Endodermal cell (in vitro differentiated cells): Measurements from ENCODE around the gene KIFAP3. TPM values are rescaled to one million over a fixed set of nuclear protein-coding genes. Genes with fewer than 3 reads are reported as not detected.
"Not testable (repeated sequence)": the region's sequence is repeated elsewhere in the genome, so short reads cannot be mapped to it uniquely, and the experiment has no call there.

ENCODE experiments used
- DNase-seq: peaks from one replicate; pipeline ENCODE4 v3.0.0-alpha.2; 2017
- H3K27ac ChIP-seq: 2 replicates; pipeline ENCODE4 v1.5.1; 2013; ENCODE audit warnings: mild to moderate bottlenecking, low read depth, low read length, moderate library complexity
- H3K27me3 ChIP-seq: 2 replicates; pipeline ENCODE4 v1.6.1; 2013; ENCODE audit warnings: mild to moderate bottlenecking, low read length, moderate library complexity; ENCODE audit not compliant: insufficient read depth, control insufficient read depth, poor library complexity, severe bottlenecking
- H3K36me3 ChIP-seq: 2 replicates; pipeline ENCODE4 v1.7.0; 2013; ENCODE audit warnings: mild to moderate bottlenecking, low read length, moderate library complexity; ENCODE audit not compliant: control insufficient read depth, insufficient read depth
- H3K4me1 ChIP-seq: one replicate; pipeline ENCODE4 v1.7.0; 2013; ENCODE audit warnings: low read length; ENCODE audit not compliant: control insufficient read depth, insufficient read depth
- H3K4me3 ChIP-seq: 2 replicates; pipeline ENCODE4 v1.5.1; 2013; ENCODE audit warnings: mild to moderate bottlenecking, low read length, moderate library complexity
- H3K9ac ChIP-seq: 2 replicates; pipeline ENCODE4 v1.6.1; 2013; ENCODE audit warnings: mild to moderate bottlenecking, low read length, moderate library complexity; ENCODE audit not compliant: poor library complexity, severe bottlenecking; ENCODE audit errors: extremely low read depth
- H3K9me3 ChIP-seq: 2 replicates; pipeline ENCODE4 v1.6.1; 2013; ENCODE audit warnings: mild to moderate bottlenecking, low read length, moderate library complexity; ENCODE audit not compliant: control insufficient read depth
- H3K27ac Mint-ChIP-seq: 2 replicates; pipeline ENCODE4 v1.8.0; 2020; ENCODE audit warnings: mixed read lengths
- H3K27me3 Mint-ChIP-seq: 2 replicates; pipeline ENCODE4 v1.8.0; 2021; ENCODE audit warnings: mild to moderate bottlenecking, mixed read lengths; ENCODE audit not compliant: insufficient read depth
- H3K36me3 Mint-ChIP-seq: 2 replicates; pipeline ENCODE4 v1.8.0; 2020; ENCODE audit warnings: low read depth, mixed read lengths
- H3K4me1 Mint-ChIP-seq: 2 replicates; pipeline ENCODE4 v1.8.0; 2020; ENCODE audit warnings: mixed read lengths
- H3K4me3 Mint-ChIP-seq: 2 replicates; pipeline ENCODE4 v1.8.0; 2020; ENCODE audit warnings: mild to moderate bottlenecking, moderate library complexity, mixed read lengths
- H3K9me3 Mint-ChIP-seq: 2 replicates; pipeline ENCODE4 v1.8.0; 2020; ENCODE audit warnings: mild to moderate bottlenecking, mixed read lengths
- WGBS, 2 experiments: methylation state at CpG; one replicate each; pipeline versions ENCODE4 v1.1.5 to v1.1.7; 2013; ENCODE audit warnings: missing lambda C conversion rate in 2 of 2, mixed read lengths in 1 of 2; ENCODE audit not compliant: insufficient coverage in 1 of 2, insufficient read length in 1 of 2; 5-methylcytosine and 5-hydroxymethylcytosine counted together
- total RNA-seq, 2 donors: library from RNA; stranded (reverse); fragmentation: NEBNext Ultra II Directional in 1 of 2; extraction: Animal tissue kit (Norgen Biotek cat#: 25700) in 1 of 2; gene quantifications; 2 replicates in 1 of 2; 3 replicates in 1 of 2; pipeline ENCODE4 v1.2.1, GENCODE V29; 2021
- TF ChIP-seq, protein P1 (sequence below): fragments of 200-600 bp; sonication (generic); conservative IDR thresholded peaks from 2 replicates; pipeline ENCODE4 v1.5.0; 2021; ENCODE audit warnings: antibody characterized with exemption, mild to moderate bottlenecking

Gene KIFAP3
- total RNA-seq, 2 donors from 2014 or later, result 8.9 to 14.5 TPM

GRCh38 chr1:170097449-170097948 lies 23.0 kb upstream of the KIFAP3 start:
- Histone ChIP-seq H3K27me3 (no peaks in the 10 kb centered on the region), H3K27ac (no peak overlapping the region), H3K36me3 (no peaks in the 10 kb centered on the region), H3K9ac (no peak overlapping the region), H3K4me3 (no peak overlapping the region), H3K9me3 (no peaks in the 10 kb centered on the region), H3K4me1 (peaks cover 6% of the 10 kb centered on the region)
- DNase-seq, result no peak
- H3K4me3 Mint-ChIP-seq, result no peak overlapping the region
- H3K9me3 Mint-ChIP-seq, result peaks cover 8% of the 10 kb centered on the region
- no peaks in the 10 kb centered on the region for H3K36me3 Mint-ChIP-seq
- no peak overlapping the region for H3K27ac Mint-ChIP-seq
- H3K4me1 Mint-ChIP-seq, result peaks cover 17% of the 10 kb centered on the region
- 80 to 86% methylated on average over 1 to 4 of the region's 4 CpGs for WGBS, 2 experiments
- H3K27me3 Mint-ChIP-seq, result no peaks in the 10 kb centered on the region
- TF ChIP-seq, protein P1, sequence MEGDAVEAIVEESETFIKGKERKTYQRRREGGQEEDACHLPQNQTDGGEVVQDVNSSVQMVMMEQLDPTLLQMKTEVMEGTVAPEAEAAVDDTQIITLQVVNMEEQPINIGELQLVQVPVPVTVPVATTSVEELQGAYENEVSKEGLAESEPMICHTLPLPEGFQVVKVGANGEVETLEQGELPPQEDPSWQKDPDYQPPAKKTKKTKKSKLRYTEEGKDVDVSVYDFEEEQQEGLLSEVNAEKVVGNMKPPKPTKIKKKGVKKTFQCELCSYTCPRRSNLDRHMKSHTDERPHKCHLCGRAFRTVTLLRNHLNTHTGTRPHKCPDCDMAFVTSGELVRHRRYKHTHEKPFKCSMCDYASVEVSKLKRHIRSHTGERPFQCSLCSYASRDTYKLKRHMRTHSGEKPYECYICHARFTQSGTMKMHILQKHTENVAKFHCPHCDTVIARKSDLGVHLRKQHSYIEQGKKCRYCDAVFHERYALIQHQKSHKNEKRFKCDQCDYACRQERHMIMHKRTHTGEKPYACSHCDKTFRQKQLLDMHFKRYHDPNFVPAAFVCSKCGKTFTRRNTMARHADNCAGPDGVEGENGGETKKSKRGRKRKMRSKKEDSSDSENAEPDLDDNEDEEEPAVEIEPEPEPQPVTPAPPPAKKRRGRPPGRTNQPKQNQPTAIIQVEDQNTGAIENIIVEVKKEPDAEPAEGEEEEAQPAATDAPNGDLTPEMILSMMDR, result no peak

DNA sequence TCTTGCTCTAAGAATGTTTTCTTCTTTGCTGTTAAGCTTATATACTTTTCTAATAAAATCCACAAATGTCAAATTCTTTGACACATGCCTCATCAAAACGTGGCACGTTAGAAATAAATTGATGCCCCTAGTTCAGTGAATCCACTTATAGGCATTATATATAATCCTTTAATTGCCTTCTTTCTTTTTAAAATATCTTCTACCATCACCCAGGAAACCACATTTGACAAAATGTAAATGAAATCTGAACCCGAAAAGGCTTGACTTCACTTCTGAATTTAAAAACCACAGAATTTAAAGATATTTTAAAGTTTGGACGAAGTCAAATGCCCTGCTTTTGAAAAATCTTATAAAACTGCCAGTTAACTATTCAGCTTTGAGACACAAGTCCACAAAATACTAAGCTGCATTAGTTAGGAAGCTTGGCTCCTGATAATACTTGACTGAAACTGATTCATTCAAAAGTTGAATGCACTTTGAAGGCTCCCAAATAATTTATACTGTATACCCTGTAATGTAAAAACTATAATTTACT lies 22.4 kb upstream of the KIFAP3 start:
- 85 to 93% methylated on average over 3 to 4 of the region's 4 CpGs for WGBS, 2 experiments
- no peaks in the 10 kb centered on the region for H3K36me3 Mint-ChIP-seq
- no peaks in the 10 kb centered on the region for H3K36me3 ChIP-seq
- H3K9me3 ChIP-seq, result no peaks in the 10 kb centered on the region
- no peak overlapping the region for H3K27ac Mint-ChIP-seq
- TF ChIP-seq, protein P1, result no peak
- peak overlapping the region; percentile 4 for H3K4me3 Mint-ChIP-seq
- no peak for DNase-seq
- no peaks in the 10 kb centered on the region for H3K27me3 ChIP-seq
- no peak overlapping the region for H3K27ac ChIP-seq
- H3K4me1 Mint-ChIP-seq, result peaks cover 17% of the 10 kb centered on the region
- no peaks in the 10 kb centered on the region for H3K27me3 Mint-ChIP-seq
- H3K9ac ChIP-seq, result no peak overlapping the region
- H3K4me3 ChIP-seq, result peak overlapping the region; percentile 61
- peaks cover 8% of the 10 kb centered on the region for H3K9me3 Mint-ChIP-seq
- peaks cover 6% of the 10 kb centered on the region for H3K4me1 ChIP-seq

DNA sequence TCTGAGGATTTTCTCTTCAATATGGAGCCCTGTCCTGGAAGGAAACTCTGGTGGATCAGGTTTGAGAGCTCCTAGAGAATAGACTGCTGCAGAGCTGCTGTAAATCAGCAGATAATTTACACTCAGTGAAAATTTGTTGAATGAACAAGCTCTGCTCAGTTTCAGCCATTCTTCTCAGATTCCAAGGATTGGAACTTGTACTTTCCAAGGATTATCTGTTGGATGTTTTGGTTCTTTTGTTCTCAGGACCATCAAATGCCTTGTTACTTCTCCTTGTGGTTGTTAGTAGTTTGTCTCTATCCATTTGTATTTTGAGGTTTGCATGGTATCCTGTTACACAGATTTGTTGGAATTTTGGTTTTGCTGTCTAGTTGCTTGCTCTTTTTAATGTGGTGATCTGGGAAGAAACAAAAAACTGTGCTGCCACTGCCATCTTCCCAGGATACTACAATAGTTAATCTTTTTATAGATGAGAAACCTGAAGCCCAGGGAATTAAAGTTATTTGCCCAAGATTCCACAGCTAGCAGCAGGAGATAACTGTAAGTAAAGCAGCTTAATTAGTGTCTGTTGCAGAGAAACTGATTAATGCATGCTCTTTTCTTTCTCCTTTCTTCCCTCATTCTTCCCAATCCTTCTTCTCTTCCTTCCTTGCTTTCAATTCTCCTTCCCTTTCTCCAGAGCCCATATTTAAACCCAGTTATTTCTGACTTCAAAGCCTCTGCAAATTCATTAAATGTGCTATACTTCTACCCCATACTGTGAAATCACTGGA lies 21.7 kb upstream of the KIFAP3 start:
- Mint-ChIP-seq H3K9me3 (peaks cover 10% of the 10 kb centered on the region), H3K27me3 (no peaks in the 10 kb centered on the region), H3K4me3 (peak overlapping the region; percentile 4), H3K27ac (no peak overlapping the region), H3K4me1 (peaks cover 17% of the 10 kb centered on the region), H3K36me3 (no peaks in the 10 kb centered on the region)
- no peak for DNase-seq
- Histone ChIP-seq H3K4me1 (peaks cover 6% of the 10 kb centered on the region), H3K27ac (no peak overlapping the region), H3K27me3 (no peaks in the 10 kb centered on the region), H3K4me3 (peak overlapping the region; percentile 61), H3K9ac (no peak overlapping the region), H3K9me3 (no peaks in the 10 kb centered on the region), H3K36me3 (no peaks in the 10 kb centered on the region)
- TF ChIP-seq, protein P1, result no peak

- Mint-ChIP-seq H3K4me1 (peaks cover 17% of the 10 kb centered on the region), H3K9me3 (peaks cover 10% of the 10 kb centered on the region), H3K4me3 (peak overlapping the region; percentile 44)
- DNase-seq, result peak; percentile 44
- WGBS, 2 experiments, result 81 to 82% methylated on average over 10 to 28 of the region's 31 CpGs
- not testable (repeated sequence) for H3K27ac Mint-ChIP-seq, H3K36me3 ChIP-seq, H3K27ac ChIP-seq, H3K27me3 ChIP-seq, H3K9me3 ChIP-seq, H3K9ac ChIP-seq, H3K36me3 Mint-ChIP-seq, H3K27me3 Mint-ChIP-seq, H3K4me1 ChIP-seq
- peak overlapping the region; percentile 40 for H3K4me3 ChIP-seq
These were observed 20.5 kb upstream of the KIFAP3 start for GRCh38 chr1:170094697-170095616.
